ENCODE results near the gene C8G. TPM values are rescaled to one million over a fixed set of nuclear protein-coding genes. Genes with fewer than 3 reads are reported as not detected.

Gene C8G
- total RNA-seq, 1 donor from 2014 or later = 0.79 TPM

GRCh38 chr9:136916330-136917184 is 28.5 kb upstream of the C8G start:
- no peak for DNase-seq (ENCODE audit: low read depth)
- TF ChIP-seq CTCF (IDR thresholded peaks at IDR 0.05; ENCODE audit: insufficient read depth, low read length, severe bottlenecking) = no peak
- H3K4me3 ChIP-seq (ENCODE audit: low read depth, low read length) = no peak overlapping the region
- FAIRE-seq = no peak
- H3K27me3 ChIP-seq (ENCODE audit: control insufficient read depth, insufficient read depth, low read length) = no peaks in the 10 kb centered on the region
- peaks cover 17% of the 10 kb centered on the region for H3K36me3 ChIP-seq (ENCODE audit: control insufficient read depth, insufficient read depth, low read length)

GRCh38 chr9:136917902-136918301 is 27.1 kb upstream of the C8G start:
- FAIRE-seq = no peak
- no peak for DNase-seq (ENCODE audit: low read depth)
- no peak overlapping the region for H3K4me3 ChIP-seq (ENCODE audit: low read depth, low read length)
- no peak for TF ChIP-seq CTCF (IDR thresholded peaks at IDR 0.05; ENCODE audit: insufficient read depth, low read length, severe bottlenecking)
- peaks cover 18% of the 10 kb centered on the region for H3K36me3 ChIP-seq (ENCODE audit: control insufficient read depth, insufficient read depth, low read length)
- H3K27me3 ChIP-seq (ENCODE audit: control insufficient read depth, insufficient read depth, low read length) = no peaks in the 10 kb centered on the region

- no peak overlapping the region for H3K4me3 ChIP-seq (ENCODE audit: low read depth, low read length)
- no peak for DNase-seq (ENCODE audit: low read depth)
- H3K36me3 ChIP-seq (ENCODE audit: control insufficient read depth, insufficient read depth, low read length) = peaks cover 19% of the 10 kb centered on the region
- no peak for TF ChIP-seq CTCF (IDR thresholded peaks at IDR 0.05; ENCODE audit: insufficient read depth, low read length, severe bottlenecking)
- H3K27me3 ChIP-seq (ENCODE audit: control insufficient read depth, insufficient read depth, low read length) = no peaks in the 10 kb centered on the region
- FAIRE-seq = no peak
Observed at GRCh38 chr9:136920069-136920468, 25.0 kb upstream of the C8G start.

GRCh38 chr9:136920734-136921231 is 24.3 kb upstream of the C8G start:
- no peaks in the 10 kb centered on the region for H3K27me3 ChIP-seq (ENCODE audit: control insufficient read depth, insufficient read depth, low read length)
- no peak overlapping the region for H3K4me3 ChIP-seq (ENCODE audit: low read depth, low read length)
- DNase-seq (ENCODE audit: low read depth) (no peak), FAIRE-seq (no peak)
- no peak for TF ChIP-seq CTCF (IDR thresholded peaks at IDR 0.05; ENCODE audit: insufficient read depth, low read length, severe bottlenecking)
- H3K36me3 ChIP-seq (ENCODE audit: control insufficient read depth, insufficient read depth, low read length) = peaks cover 19% of the 10 kb centered on the region

- no peak for FAIRE-seq
- no peak overlapping the region for H3K4me3 ChIP-seq (ENCODE audit: low read depth, low read length)
- no peaks in the 10 kb centered on the region for H3K27me3 ChIP-seq (ENCODE audit: control insufficient read depth, insufficient read depth, low read length)
- no peak for TF ChIP-seq CTCF (IDR thresholded peaks at IDR 0.05; ENCODE audit: insufficient read depth, low read length, severe bottlenecking)
- H3K36me3 ChIP-seq (ENCODE audit: control insufficient read depth, insufficient read depth, low read length) = peaks cover 22% of the 10 kb centered on the region
- no peak for DNase-seq (ENCODE audit: low read depth)
Observed at GRCh38 chr9:136921307-136921706, 23.7 kb upstream of the C8G start.
